SK-N-DZ (cell line): ENCODE measurements around the gene CXCR6.

Experiments
- DNase-seq: peaks from one replicate; pipeline ENCODE4 v3.0.0-alpha.2; 2015; ENCODE audit warnings: low spot score

CXCR6 gene

GRCh38 chr3:45968149-45968548 lies 24.9 kb downstream of the CXCR6 start:
- DNase-seq, result no peak

DNA sequence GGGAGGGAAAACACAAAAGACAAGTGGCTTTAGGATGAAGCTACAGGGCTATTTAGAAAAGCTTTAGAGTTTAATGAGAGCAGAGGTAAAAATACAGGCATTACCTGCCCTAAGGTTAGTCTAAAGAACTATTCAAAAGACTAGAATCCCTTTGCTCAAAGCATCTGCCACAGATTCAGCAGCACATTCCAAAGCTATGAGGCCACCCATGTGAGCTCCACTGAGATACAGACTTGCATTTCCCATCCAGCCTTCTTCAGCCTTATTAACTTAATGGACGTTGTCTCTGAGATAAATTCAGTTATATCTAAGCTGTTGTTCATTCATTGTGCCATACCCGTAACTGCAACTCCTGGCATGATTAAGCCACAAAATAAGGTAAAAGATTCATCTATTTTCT lies 25.4 kb downstream of the CXCR6 start:
- no peak for DNase-seq

DNA sequence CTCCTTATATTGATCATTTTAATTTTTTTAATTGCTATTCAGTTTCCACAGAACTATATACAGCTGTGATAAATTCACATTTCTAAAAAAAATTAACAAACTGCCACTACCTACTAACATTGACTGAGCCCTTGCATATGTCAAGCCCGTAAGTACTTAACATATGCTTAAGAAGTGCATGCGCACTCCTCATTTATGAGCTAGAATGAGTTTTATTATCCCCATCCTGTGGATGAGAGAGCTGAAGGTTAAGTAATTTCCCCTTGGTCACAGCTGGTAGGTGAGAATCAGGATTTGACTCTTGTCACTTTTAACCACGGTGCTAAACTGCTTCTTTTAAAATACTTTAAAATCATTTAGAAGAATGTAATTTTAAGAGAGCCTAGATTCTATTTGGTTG lies 25.9 kb downstream of the CXCR6 start:
- DNase-seq, result no peak

DNA sequence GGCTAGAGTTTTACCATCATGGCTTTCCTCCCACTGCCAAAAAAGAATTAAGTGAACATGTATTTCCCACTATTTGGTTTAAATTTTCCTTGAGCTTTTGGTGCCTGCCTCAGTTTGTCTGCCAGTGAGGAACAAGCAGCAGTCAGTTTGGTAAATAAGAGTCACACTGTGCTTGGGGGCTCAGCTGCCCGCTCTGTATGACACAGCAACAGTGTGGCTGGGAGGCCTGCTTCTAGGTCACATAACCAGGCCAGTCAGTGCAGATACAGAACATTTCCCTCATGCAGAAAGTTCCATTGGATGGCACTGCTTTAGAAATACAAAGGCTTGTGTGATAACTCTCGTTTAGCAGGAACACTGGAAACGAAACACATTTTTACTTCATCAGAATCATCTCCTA lies 26.7 kb downstream of the CXCR6 start:
- no peak for DNase-seq

- no peak for DNase-seq
Measured at GRCh38 chr3:45972534-45973402, 29.5 kb downstream of the CXCR6 start.

DNA sequence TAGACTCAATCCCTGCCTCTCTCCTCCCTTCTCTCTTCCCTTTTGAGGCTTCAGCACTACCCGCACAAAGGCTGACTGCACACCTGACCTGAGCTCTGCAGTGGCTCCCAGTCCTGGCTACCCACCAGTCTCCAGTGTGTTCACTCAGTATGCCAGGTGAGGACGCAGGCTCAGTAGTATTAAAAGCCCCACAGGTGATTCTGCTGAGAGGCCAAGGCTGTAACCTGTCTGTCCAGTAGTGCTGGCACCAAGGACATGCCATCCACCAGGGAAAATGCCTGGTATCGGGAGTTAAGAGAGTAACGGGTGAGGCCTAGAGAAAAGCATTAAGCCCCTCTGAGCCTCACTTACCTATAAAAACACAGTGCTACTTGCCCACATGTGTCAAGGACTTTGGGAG lies 31.4 kb downstream of the CXCR6 start:
- no peak for DNase-seq

GRCh38 chr3:45975686-45976085 lies 32.4 kb downstream of the CXCR6 start:
- DNase-seq, result no peak

DNA sequence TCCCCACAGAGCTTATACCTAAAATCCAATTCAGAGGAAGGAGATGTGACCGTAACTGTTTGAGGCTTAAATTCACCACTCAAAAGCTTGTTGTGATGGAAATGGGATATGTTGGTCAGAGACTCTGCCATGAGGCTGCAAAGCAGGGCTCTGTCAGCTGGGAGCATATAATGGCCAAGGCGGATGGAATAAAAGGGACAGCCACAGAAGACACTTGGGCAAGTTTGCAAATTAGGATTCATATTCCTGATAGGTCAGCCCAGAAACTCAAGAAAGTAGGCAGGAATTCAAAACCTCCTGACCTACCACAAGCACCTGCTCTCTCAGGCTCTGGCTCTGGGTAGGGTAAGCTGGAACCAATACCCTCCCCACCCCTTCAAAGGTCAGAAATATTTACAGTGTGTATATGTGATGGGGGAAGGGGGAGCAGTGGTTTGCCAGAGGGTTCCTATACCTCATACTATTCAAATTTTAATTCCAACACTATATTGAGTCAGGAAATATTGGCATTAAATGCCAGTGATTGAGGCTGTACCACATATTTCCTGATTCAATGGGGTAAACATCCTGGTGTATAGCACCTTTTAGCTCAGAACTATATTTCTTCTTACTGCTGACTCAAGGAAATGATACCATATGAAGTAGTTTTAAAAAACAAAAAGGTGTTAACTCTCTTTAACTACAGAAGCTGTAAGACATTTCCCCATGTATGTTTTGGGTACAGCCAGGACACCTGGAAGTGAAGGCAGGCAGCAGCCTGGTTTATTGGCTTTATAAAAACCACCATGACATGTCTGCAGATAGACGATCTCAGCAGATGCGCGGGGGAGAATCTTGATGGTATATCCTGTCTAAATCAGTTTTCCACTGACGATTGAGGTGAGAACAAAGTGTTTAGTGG lies 33.2 kb downstream of the CXCR6 start:
- DNase-seq, result no peak

DNA sequence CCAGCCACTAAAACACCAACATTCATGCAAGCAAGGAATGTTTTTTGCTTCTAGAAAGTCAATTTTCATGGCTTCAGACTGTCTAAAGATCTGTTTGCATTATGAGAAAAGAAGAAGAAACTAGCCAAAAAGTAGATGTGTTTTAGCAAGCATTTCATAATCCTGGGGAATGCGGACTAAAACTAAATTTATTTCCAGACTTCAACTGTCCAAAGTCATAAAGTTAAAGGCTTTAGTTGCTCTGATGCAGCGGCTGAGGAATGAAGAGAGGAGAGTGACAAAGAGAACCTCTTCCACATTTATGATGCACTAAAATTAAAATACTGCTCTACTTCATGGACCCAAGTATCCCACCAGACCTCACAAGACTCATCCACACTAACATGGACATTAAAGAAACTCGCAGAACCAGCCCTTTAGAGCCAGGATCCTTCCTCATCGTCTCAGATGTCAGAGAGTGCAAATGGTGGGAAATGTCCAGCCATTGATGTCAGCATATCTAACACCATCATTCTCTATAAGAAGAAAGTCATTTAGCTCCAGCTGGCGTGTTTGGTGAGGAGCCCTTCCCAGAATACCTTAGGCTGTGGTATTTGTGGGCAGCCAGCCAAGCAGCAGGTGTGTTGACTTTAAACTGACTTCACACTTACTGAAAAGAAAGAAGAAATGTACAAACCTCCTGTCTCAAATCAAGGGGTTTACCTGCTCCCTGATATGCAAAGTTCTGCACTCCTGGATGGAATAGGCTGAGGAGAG lies 34.9 kb downstream of the CXCR6 start:
- no peak for DNase-seq

- no peak for DNase-seq
Measured at GRCh38 chr3:45979378-45979777, 36.1 kb downstream of the CXCR6 start.

DNA sequence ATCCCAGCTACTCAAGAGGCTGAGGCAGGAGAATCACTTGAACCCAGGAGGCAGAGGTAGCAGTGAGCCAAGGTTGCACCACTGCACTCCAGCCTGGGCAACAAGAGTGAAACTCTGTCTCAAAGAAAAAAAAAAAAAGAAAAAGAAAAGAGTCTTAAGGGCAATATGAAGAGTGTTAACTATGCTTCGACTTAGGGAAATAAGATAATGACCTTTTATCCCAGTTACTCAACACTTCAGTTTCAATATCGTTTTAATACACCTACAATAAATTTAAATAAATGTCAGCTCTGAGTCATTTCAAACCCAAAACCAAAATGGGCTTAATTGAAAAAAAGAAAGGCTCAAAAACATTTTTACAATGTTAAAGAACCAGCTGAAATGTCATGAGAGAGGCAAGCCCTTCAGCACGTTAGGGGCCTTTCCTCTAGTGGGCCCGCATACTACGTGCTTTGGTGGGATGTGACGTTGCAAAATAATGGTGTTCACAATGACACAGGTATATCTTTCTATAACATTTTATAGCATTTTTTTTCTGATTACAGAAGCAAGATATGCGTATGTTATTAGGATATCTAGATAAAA lies 37.1 kb downstream of the CXCR6 start:
- DNase-seq, result no peak

GRCh38 chr3:45980819-45981218 lies 37.6 kb downstream of the CXCR6 start:
- no peak for DNase-seq

- no peak for DNase-seq
Measured at GRCh38 chr3:45981346-45982074, 38.2 kb downstream of the CXCR6 start.

GRCh38 chr3:45983770-45984169 lies 40.5 kb downstream of the CXCR6 start:
- DNase-seq, result no peak

DNA sequence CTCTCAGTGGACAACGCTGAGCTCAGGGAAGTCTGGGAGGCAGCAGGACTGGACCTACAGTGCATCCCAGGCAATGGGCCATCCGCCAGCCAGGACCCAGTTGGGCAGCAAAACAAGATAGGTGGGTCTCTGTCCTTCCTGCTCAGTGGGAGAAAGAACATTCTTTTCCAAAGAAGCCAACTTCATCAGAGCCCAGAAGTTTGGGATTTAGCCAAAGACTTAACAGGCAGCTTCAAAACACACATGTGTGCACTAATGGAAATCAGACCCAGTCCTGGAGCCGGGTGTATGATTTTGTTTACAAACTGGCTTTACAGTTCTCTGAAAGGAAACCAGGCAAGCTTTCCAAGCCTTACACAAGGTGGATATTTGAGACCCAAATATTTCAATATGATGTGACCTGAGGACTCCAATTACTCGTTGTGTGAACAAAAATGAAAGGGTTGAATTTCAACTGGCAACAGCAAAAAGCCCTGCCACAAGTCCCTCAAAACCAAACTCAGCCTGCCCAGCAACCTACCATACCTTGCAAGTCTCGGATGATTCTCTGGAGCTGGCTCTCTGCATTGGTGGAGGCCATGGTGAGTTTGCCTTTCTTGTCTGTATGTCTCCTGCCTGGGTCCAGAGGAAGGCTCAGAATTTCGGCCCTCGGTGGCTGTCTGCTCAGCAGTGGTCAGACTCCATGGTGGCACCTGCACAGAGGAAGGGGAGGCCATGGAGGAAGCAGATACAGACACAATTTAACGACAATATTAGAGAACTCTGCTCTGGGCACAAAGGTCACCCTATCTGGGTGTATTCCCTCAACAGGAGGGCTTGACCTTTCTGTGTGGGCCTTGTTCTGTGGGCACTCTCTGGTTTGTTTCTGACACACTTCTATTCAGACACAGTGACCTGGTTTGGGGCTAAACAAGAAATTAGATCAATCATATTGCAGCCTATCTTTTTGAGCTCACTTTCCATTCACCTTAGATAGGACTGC lies 41.4 kb downstream of the CXCR6 start:
- no peak for DNase-seq

GRCh38 chr3:45985532-45986302 lies 42.5 kb downstream of the CXCR6 start:
- DNase-seq, result no peak

DNA sequence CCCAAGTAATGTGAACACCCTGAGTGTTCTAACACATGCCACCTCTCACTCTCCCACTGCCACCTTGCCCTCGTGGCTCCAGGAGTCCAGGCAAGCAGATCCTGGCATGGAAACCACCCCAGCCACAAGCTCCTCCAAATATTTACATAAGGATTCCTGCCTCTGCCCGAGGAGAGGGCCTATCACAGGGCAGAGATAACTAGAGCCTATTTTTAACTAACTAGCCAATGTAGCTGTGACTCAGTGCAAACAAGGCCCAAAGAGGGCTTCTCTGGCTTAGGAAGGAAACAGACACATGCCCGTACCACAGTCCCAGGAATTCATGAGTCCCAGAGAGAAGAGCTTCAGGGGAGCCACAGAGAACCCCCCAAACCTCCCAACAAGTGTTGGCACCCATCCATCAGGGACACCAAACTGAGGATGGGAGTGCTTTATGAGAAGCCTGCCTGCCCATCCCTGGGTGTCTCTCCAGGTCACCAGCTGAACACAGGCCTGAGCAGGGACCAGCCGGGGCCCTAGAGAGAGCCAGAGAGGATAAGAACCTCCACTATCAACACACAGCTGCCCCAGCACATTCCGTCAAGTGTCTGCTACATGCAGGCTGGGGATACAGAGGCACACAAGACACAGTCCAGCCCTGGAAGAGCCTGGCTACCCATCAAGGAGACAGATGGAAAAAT lies 43.2 kb downstream of the CXCR6 start:
- no peak for DNase-seq
